ENCODE data around the gene SALL3. TPM values are rescaled to one million over a fixed set of nuclear protein-coding genes. Genes with fewer than 3 reads are reported as not detected.

SALL3 gene
- total RNA-seq, 2 donors from 2014 or later: not detected

DNA sequence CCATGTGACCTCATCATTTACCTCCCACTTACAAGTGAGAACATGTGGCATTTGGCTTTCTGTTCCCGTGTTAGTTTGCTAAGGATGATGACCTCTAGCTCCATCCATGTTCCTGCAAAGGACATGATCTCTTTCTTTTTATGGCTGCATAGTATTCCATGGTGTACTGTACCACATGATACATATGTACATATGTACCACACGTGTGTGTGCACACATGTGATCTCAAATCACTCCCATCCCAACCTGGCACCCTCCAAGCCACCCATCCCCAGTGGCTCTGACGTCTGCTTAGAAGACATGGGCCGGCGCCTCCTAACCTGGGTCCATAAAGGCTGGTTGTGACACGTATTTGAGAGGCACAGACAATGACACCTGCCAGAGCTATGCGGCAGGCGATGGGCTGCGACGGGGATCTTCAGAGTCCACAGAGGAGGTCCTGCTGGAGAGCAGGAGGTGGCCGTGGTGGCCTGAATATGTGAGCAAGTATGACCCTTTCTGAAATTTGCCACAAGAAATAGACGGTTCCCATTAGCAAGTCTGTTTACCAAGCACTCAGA is 8.8 kb upstream of the SALL3 start:
- no peak for ATAC-seq
- H3K27ac Mint-ChIP-seq: no peak overlapping the region
- H3K36me3 Mint-ChIP-seq (ENCODE audit: low read depth): peaks cover 6% of the 10 kb centered on the region

DNA sequence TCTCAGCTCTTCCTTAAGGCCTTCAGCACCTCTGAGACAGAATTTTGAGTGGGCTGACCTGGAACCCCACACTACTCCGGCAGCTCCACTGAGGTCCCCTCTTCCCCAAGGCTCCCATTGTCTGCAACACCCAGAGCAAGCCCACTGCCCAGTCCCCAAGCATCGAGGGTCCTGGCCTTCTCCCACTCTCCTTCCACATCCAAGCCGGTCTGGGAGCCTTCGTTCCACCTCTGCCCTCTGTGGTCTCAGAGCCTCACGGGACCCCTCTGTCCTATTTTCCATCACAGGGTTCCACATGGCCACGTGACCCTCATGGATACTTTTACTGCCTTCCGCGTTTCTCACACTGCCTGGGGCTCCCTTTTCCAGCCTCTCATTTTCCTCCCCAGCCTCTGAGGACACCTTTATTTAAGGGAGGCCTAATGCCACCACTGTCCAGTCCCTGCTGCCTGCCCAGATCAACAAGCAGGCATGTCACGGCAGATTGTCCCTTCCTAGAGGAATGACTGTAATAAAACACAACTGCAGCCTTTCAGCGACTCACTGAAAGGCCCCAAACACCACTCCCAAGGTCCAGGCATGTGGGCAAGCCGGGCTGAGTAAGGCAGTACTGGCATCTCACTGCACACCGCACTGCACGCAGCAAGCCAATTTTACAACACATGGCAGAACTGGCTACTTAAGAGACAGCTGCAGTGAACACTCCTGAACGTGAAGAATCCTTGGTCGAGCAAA is 7.9 kb upstream of the SALL3 start:
- no peak overlapping the region for H3K27ac Mint-ChIP-seq
- no peak for DNase-seq
- no peak overlapping the region for H3K4me3 Mint-ChIP-seq

More for the DNA sequence above, 8.8 kb upstream of the SALL3 start:
- H3K4me1 Mint-ChIP-seq: peaks cover 3% of the 10 kb centered on the region
- no peaks in the 10 kb centered on the region for H3K9me3 ChIP-seq (ENCODE audit: control insufficient read depth, low read length, poor library complexity, severe bottlenecking)
- no peak overlapping the region for H3K4me3 Mint-ChIP-seq
- H3K27me3 Mint-ChIP-seq: peaks cover 63% of the 10 kb centered on the region
- no peak for DNase-seq

DNA sequence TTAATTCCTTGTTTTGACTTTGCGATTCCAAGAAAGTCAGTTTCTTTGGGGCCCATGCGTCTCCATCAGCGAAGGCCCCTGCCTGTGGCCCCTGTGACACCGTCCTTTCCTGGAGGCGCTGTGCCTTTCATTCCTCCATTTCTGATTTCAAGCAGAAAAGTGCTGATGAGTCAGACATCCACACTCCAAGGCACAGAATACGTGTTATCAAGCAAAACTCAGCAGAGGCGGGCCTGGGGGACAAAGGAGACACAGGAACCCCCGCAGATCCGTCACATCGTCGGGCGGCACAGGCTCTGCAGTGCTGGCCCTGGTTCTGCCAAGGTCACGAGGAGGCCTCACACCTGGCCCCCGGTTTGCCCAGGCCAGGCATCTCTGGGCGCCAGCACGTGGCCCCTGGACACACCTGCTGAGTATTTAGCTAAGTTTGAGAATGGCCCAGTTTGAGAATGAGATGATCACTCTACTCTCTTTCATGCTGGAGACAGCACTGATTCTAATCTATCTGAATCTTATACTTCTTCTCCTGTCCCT is 7.2 kb upstream of the SALL3 start:
- no peaks in the 10 kb centered on the region for H3K9me3 ChIP-seq (ENCODE audit: control insufficient read depth, low read length, poor library complexity, severe bottlenecking)
- Mint-ChIP-seq H3K27me3 (peaks cover 79% of the 10 kb centered on the region), H3K4me3 (peak overlapping the region; percentile 77), H3K27ac (no peak overlapping the region), H3K36me3 (ENCODE audit: low read depth) (peaks cover 8% of the 10 kb centered on the region), H3K4me1 (peaks cover 3% of the 10 kb centered on the region)
- ATAC-seq: no peak
- no peak for DNase-seq

More for the DNA sequence above, 7.9 kb upstream of the SALL3 start:
- H3K9me3 ChIP-seq (ENCODE audit: control insufficient read depth, low read length, poor library complexity, severe bottlenecking): no peaks in the 10 kb centered on the region
- peaks cover 6% of the 10 kb centered on the region for H3K36me3 Mint-ChIP-seq (ENCODE audit: low read depth)
- ATAC-seq: no peak
- peaks cover 71% of the 10 kb centered on the region for H3K27me3 Mint-ChIP-seq
- H3K4me1 Mint-ChIP-seq: peaks cover 3% of the 10 kb centered on the region

DNA sequence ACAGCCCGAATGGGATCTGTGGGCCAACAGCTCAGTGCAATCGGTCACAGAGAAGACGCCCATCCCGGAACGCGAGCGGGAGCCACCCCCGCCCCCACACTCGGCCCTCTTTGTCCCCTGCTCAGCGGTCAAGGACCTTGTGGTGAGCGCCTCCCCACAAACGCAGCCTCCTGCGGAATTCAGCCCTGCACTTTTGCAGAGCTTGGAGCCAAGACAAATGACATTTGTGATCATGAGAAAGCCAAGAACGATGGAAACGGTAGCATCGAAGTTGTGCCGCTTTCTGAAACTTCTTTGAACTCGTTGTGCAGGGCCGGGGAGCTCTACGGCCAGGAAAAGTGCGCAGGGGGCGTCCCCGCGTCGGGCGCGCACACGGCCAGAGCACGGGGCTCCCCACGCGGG is 6.7 kb upstream of the SALL3 start:
- Mint-ChIP-seq H3K27ac (no peak overlapping the region), H3K4me1 (peaks cover 3% of the 10 kb centered on the region), H3K4me3 (peak overlapping the region; percentile 77), H3K27me3 (peaks cover 83% of the 10 kb centered on the region), H3K36me3 (ENCODE audit: low read depth) (peaks cover 8% of the 10 kb centered on the region)
- no peaks in the 10 kb centered on the region for H3K9me3 ChIP-seq (ENCODE audit: control insufficient read depth, low read length, poor library complexity, severe bottlenecking)
- no peak for DNase-seq
- no peak for ATAC-seq

DNA sequence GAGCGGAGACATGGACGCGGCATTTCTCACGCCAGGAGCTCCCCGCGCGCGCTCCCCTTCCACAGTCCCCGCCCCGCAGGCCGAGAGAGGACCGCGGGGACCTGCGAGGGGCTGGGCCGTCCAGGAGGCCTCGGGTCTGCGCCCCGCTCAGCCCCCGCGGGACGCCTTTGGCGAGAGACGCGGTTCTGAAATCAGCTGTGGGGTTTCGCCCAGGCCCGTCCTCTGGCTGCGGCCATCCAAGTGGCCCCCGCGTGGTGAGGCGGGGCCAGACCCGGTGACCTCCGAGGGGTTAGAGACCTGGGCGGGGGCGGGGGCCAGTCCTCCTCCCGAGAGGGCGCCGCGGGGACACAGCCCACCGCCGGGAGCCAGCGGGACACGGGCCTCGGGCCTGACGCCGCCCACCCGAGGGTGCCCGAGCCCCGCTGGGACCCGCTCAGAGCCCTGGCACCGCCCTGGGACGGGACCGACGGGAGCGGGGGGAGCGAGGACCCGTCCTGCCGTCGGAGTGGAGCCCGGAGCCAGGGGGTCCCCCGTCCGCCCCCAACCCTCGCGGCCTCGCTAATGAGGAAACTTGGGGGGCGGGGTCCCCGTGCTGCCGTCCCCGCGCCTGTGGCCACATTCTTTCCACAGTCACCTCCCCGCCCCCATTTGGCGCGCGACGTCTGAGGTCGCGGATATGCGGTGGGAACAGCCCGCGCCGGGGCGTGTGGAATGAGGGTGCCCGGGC is 6.1 kb upstream of the SALL3 start:
- no peaks in the 10 kb centered on the region for H3K9me3 ChIP-seq (ENCODE audit: control insufficient read depth, low read length, poor library complexity, severe bottlenecking)
- Mint-ChIP-seq H3K4me3 (peak overlapping the region; percentile 36), H3K27ac (no peak overlapping the region), H3K36me3 (ENCODE audit: low read depth) (peaks cover 8% of the 10 kb centered on the region), H3K27me3 (peaks cover 81% of the 10 kb centered on the region), H3K4me1 (peaks cover 3% of the 10 kb centered on the region)
- ATAC-seq (no peak), DNase-seq (no peak)

DNA sequence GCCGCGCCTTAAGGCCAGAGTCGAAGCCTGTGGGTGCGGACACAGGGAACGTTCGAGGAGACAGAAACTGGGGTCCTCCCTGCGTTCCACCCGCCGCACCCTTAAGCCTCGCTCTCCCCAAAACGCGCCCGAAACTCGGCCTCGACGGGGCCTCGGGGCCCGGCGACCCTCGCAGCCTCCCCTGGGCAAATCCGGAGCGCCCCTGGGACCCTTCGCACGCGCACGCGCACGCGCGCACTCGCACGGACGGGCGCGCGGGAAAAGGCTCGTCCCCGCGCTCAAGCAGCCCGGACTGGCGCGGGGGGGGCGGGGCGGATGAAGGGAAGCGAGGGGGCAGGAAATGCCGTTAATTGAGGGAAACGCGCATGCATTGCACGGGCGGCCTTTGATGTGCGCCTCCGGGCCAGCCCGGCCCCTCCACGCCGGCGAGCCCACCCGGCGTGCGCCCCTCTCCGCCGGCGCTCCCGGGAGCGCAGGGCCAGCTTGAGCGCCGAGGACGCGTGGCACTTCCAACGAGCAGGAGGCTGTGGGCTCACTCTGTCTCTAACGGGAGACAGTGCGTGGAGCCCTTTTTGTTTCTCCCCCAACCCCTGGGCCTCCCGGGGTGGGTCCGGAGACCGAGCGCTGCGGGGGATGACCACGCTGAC is 5.4 kb upstream of the SALL3 start:
- DNase-seq (no peak), ATAC-seq (no peak)
- Mint-ChIP-seq H3K27me3 (peaks cover 74% of the 10 kb centered on the region), H3K4me3 (peak overlapping the region; percentile 36), H3K36me3 (ENCODE audit: low read depth) (peaks cover 8% of the 10 kb centered on the region), H3K27ac (no peak overlapping the region), H3K4me1 (peaks cover 3% of the 10 kb centered on the region)
- H3K9me3 ChIP-seq (ENCODE audit: control insufficient read depth, low read length, poor library complexity, severe bottlenecking): no peaks in the 10 kb centered on the region

DNA sequence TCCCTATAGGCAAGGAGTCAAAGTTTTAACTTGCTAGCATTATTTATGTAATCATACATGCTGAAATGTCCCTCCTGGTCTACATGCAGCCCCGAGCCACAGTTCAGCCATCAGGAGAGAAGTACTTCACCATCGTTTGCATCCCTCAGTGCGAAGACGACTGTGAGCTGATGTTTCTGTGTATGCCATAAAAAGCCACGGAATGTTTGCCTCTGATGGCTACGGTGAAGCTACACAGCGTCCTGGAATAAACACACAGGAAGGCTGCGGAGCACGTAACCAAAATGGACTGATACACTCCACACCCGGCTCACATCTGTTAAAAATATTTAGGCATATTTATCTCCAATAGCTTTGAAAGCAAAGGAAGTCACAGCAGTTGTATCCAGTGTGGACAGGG is 4.3 kb upstream of the SALL3 start:
- no peak for ATAC-seq
- H3K9me3 ChIP-seq (ENCODE audit: control insufficient read depth, low read length, poor library complexity, severe bottlenecking): no peaks in the 10 kb centered on the region
- H3K4me1 Mint-ChIP-seq: peaks cover 3% of the 10 kb centered on the region
- peaks cover 66% of the 10 kb centered on the region for H3K27me3 Mint-ChIP-seq
- H3K36me3 Mint-ChIP-seq (ENCODE audit: low read depth): peaks cover 8% of the 10 kb centered on the region
- no peak overlapping the region for H3K27ac Mint-ChIP-seq
- DNase-seq: no peak
- H3K4me3 Mint-ChIP-seq: no peak overlapping the region

DNA sequence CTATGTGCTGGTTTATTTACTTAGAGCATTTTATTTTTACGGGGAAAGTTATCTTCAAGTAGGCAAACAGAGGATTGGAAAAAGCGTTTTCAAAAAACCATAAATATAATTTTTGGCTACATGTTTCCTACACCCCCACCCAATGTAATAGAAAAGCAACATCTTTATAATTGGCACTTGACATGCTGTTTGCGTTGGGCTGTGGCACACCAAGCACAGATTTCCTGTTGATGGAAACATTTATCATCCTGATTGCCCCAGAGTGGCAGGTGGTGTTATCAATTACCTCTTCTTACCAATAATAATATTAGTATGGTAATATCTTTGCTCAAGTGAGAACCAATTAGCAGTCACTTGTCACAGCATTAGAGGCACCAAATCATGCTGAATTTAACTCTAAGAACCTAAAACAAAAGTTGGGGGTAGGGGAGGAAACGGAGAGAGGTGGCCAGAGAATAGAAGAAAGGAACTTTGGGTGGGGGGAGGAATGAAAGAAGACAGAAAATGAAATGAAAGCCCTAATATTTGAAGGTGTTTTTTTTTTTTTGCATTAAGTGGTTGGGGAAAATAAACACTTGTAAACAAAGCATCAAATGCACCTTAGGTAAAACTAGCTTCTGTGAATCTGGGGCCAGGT is 3.8 kb upstream of the SALL3 start:
- H3K4me3 Mint-ChIP-seq: no peak overlapping the region
- peaks cover 3% of the 10 kb centered on the region for H3K4me1 Mint-ChIP-seq
- H3K27ac Mint-ChIP-seq: no peak overlapping the region
- no peak for DNase-seq
- H3K36me3 Mint-ChIP-seq (ENCODE audit: low read depth): peaks cover 8% of the 10 kb centered on the region
- no peaks in the 10 kb centered on the region for H3K9me3 ChIP-seq (ENCODE audit: control insufficient read depth, low read length, poor library complexity, severe bottlenecking)
- no peak for ATAC-seq
- H3K27me3 Mint-ChIP-seq: peaks cover 61% of the 10 kb centered on the region

DNA sequence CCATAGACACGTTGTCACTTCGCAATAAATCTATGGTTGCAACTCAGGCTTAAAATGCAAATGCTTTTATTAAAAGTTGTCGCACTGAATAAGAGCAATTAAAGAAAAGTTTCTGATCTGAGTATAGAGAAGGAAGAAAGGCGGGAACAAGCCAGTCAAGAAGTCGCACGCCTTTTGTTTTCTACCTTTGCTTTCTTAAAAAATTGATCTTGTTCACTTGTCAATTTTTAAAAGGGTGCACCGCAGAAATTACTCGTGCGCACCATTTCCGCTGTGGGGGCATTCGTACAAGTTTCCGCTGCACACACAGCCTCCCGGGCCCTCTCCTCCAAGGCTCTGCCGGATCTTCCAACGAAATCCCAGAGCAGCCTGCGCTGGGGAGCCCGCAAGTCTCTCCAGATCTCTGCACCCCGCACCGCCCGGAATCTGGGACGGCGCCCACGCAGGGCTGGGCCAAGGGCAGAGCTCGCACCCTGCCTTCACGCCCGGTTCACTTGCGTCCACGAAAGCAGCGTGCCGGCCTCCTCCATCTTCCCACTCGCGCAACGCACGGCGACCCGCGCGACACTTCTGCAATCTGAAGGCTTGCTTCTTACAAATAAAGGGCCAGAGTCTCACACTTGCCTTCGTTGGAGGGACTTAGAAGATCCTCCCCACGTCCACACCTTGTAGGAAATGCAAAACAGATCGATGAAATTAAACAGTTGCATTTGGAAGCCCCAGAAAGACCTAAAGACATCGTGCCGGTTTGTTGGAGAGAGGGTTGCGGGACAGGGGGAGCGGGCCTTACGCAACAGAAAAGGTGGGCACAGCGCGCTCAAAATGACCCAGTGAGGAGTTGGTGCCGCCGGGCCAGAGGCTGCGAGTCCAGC is 2.6 kb upstream of the SALL3 start:
- peaks cover 3% of the 10 kb centered on the region for H3K4me1 Mint-ChIP-seq
- H3K4me3 Mint-ChIP-seq: peak overlapping the region; percentile 63
- H3K36me3 Mint-ChIP-seq (ENCODE audit: low read depth): peaks cover 6% of the 10 kb centered on the region
- H3K27ac Mint-ChIP-seq: peak overlapping the region; percentile 60
- no peak for DNase-seq
- no peak for ATAC-seq
- H3K27me3 Mint-ChIP-seq: peaks cover 60% of the 10 kb centered on the region
- no peaks in the 10 kb centered on the region for H3K9me3 ChIP-seq (ENCODE audit: control insufficient read depth, low read length, poor library complexity, severe bottlenecking)

DNA sequence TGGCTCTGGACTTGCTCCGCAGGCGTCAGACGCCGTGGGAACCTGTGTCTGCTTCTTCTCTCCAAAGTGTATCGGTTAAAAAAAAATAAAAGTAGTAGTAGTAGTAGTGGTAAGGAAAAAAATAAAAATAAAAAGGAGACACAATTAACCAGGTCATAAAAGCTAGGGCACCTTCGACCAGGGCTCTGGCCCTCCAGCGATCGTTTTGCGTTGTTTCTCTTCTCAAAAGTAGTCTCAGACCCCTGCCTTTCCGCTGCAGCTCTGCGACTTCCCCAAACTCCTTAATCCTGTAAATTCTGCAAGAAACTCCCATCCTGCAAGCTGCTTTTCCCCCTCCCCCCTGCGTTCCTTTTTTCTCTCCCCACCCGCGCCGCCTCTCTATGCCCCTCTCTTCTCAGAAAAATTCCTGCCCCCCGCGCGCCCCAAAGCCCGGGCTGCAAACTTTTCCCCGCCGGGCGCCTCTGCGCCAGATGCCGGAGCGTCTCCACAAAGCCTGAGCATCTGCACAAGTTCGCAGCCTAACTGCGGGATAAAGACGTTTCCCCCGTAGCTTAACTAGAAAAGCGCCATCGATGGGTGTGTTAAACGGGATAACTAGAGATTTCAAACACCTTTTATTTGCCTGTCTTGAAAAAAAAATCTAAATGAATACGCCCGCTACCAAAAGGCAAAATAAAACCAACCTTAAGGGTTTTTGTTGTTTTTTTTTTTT is 1.8 kb upstream of the SALL3 start:
- H3K36me3 Mint-ChIP-seq (ENCODE audit: low read depth): peaks cover 6% of the 10 kb centered on the region
- no peaks in the 10 kb centered on the region for H3K9me3 ChIP-seq (ENCODE audit: control insufficient read depth, low read length, poor library complexity, severe bottlenecking)
- peaks cover 3% of the 10 kb centered on the region for H3K4me1 Mint-ChIP-seq
- peaks cover 60% of the 10 kb centered on the region for H3K27me3 Mint-ChIP-seq
- H3K27ac Mint-ChIP-seq: peak overlapping the region; percentile 60
- DNase-seq (no peak), ATAC-seq (no peak)
- peak overlapping the region; percentile 63 for H3K4me3 Mint-ChIP-seq

DNA sequence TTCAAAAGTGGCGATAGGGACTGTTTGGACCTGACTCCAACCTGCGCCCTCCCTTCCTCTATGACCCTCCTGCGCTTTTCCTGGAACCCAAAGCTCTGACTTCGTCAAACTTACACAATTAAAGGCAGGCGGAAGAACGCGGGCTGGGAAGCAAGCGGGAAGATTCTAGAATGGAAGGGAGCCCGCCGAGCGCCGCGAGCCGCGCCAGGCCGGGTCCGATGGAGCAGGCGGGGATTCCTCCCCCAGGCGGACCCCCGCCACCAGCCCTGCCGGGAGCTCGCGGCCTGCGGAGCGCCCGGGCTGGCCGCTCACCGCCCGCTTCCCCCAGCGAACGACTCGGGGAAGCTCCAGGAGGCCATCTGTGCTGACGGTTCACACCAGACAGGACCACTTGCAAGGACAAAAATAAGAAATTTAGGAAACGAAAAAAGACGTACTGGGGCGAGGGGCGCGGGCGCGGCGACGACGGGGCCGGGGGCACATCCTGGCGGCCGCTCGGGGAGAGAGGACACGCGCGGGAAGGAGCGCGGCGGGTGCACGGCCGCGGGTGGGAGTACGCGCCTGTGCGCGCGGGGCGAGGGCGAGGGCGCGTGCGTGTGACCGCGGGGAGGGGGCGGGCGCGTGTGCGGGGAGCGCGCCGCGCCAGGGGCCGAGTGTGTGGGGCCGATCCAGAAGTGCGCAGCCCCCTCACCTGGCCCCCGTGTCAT is 1.1 kb upstream of the SALL3 start:
- peaks cover 3% of the 10 kb centered on the region for H3K36me3 Mint-ChIP-seq (ENCODE audit: low read depth)
- no peak overlapping the region for H3K27ac Mint-ChIP-seq
- ATAC-seq (no peak), DNase-seq (no peak)
- H3K27me3 Mint-ChIP-seq: peaks cover 60% of the 10 kb centered on the region
- H3K4me1 Mint-ChIP-seq: peaks cover 3% of the 10 kb centered on the region
- no peaks in the 10 kb centered on the region for H3K9me3 ChIP-seq (ENCODE audit: control insufficient read depth, low read length, poor library complexity, severe bottlenecking)
- H3K4me3 Mint-ChIP-seq: peak overlapping the region; percentile 63
